Endothelial cell of umbilical vein (primary cell): ENCODE results near the gene SLC25A44.

Experiments used
- CTCF ChIP-seq, 2 donors: IDR thresholded peaks; 1 replicate in 1 of 2; 2 replicates in 1 of 2; pipeline ENCODE4 v1.5.1; 2011; ENCODE audit warnings: low read length in 2 of 2, mild to moderate bottlenecking in 2 of 2, moderate library complexity in 2 of 2, control low read depth in 1 of 2, inconsistent platforms in 1 of 2, low read depth in 1 of 2; ENCODE audit not compliant: insufficient read depth in 1 of 2; ENCODE audit errors: extremely low read depth in 1 of 2
- EZH2 ChIP-seq: IDR thresholded peaks from 2 replicates; pipeline ENCODE4 v1.6.1; 2012; ENCODE audit warnings: borderline replicate concordance, low read depth, mild to moderate bottlenecking, moderate library complexity, low read length, inconsistent platforms; ENCODE audit not compliant: severe bottlenecking
- MAX ChIP-seq: IDR thresholded peaks from 2 replicates; pipeline ENCODE4 v1.6.1; 2011; ENCODE audit not compliant: insufficient read depth, insufficient read length

- TF ChIP-seq MAX (no peak), CTCF (IDR thresholded peaks at IDR 0.05; ENCODE audit: extremely low read depth in 1 of 2, insufficient read depth in 1 of 2, low read depth in 1 of 2, low read length in 2 of 2) (no peak), EZH2 (no peak)
Observed at GRCh38 chr1:156257711-156258110, 63.8 kb downstream of the SLC25A44 start.
